Measurements from ENCODE around the gene PGLYRP3. TPM values are rescaled to one million over a fixed set of nuclear protein-coding genes. Genes with fewer than 3 reads are reported as not detected.

The PGLYRP3 gene
- total and polyA plus RNA-seq, 2 of the 8 experiments (the other 6 are each of a cell fraction or from before 2014, with no cell fraction given): not detected

- Histone ChIP-seq H3K9ac (replicated peaks in 1 of 4; ENCODE audit: extremely low read depth in 1 of 4, low read depth in 3 of 4, low read length in 3 of 4) (no peak overlapping the region), H2BK15ac (ENCODE audit: low read length) (no peak overlapping the region), H3K79me1 (ENCODE audit: low read depth, low read length) (no peaks in the 10 kb centered on the region), H3K4ac (replicated peaks; ENCODE audit: insufficient read length, low read depth, low read length) (no peak overlapping the region), H3K56ac (replicated peaks; ENCODE audit: insufficient read length, low read depth, low read length) (no peak overlapping the region), H3K18ac (ENCODE audit: extremely low read depth, low read length) (no peak overlapping the region), H4K20me1 (replicated peaks in 1 of 2; ENCODE audit: control insufficient read depth in 1 of 2, insufficient read depth in 2 of 2, low read length in 2 of 2) (no peaks in the 10 kb centered on the region), H2AK5ac (ENCODE audit: low read depth, low read length) (no peak overlapping the region), H2BK12ac (ENCODE audit: low read depth, low read length) (no peak overlapping the region), H4K5ac (ENCODE audit: insufficient read length, low read depth, low read length) (no peak overlapping the region), H3K23ac (ENCODE audit: insufficient read length) (no peak overlapping the region), H2BK5ac (ENCODE audit: low read depth, low read length) (no peak overlapping the region), H2AFZ (ENCODE audit: low read length) (no peak overlapping the region), H3K79me2 (ENCODE audit: control insufficient read depth in 1 of 2, insufficient read depth in 2 of 2, low read length in 2 of 2) (no peaks in the 10 kb centered on the region), H4K91ac (replicated peaks; ENCODE audit: insufficient read length, low read length) (no peak overlapping the region), H2BK20ac (ENCODE audit: low read length) (no peak overlapping the region), H3K14ac (ENCODE audit: insufficient read length) (no peak overlapping the region), H3K27me3 (replicated peaks in 1 of 4; ENCODE audit: control insufficient read depth in 3 of 4, extremely low read depth in 1 of 4, insufficient read depth in 3 of 4, low read length in 3 of 4) (no peaks in the 10 kb centered on the region), H3K4me1 (replicated peaks in 1 of 4; ENCODE audit: control insufficient read depth in 3 of 4, insufficient read depth in 4 of 4, low read length in 3 of 4) (no peaks in the 10 kb centered on the region), H3K27ac (ENCODE audit: low read depth, low read length) (no peak overlapping the region), H3K23me2 (ENCODE audit: low read depth, low read length) (no peaks in the 10 kb centered on the region), H3K4me2 (ENCODE audit: insufficient read depth in 1 of 2, low read depth in 2 of 2, low read length in 2 of 2) (no peak overlapping the region), H3K9me3 (ENCODE audit: insufficient read depth in 2 of 2, low read depth in 1 of 2, low read length in 1 of 2) (peaks cover 0 to 11% of the 10 kb centered on the region in 2 experiments; a peak in 2 of 4 replicates), H3K4me3 (ENCODE audit: extremely low read depth in 1 of 4, insufficient read depth in 2 of 4, low read depth in 3 of 4, low read length in 4 of 4) (no peak overlapping the region), H4K8ac (ENCODE audit: extremely low read depth, insufficient read depth, low read length) (no peak overlapping the region), H2BK120ac (replicated peaks; ENCODE audit: low read depth, low read length) (no peak overlapping the region), H3K36me3 (ENCODE audit: control insufficient read depth in 2 of 4, insufficient read depth in 4 of 4, low read length in 3 of 4) (no peaks in the 10 kb centered on the region)
- POLR2A ChIA-PET (ENCODE audit: partially characterized antibody): no interaction called here
- no peak for FAIRE-seq
- CTCF ChIA-PET (ENCODE audit: partially characterized antibody): interaction anchor here (1.2 to 1.6 kb wide), 2 partner anchors 35 to 397 kb away, joined by 3 to 4 read pairs; no protein-coding TSS in a partner anchor
- no peak for TF ChIP-seq TCF12 (IDR thresholded peaks at IDR 0.05; ENCODE audit: low read depth, low read length)
- TF ChIP-seq CHD1 (IDR thresholded peaks at IDR 0.05; ENCODE audit: low read depth, low read length): no peak
- no peak for TF ChIP-seq TBP (IDR thresholded peaks at IDR 0.05; ENCODE audit: low read depth, low read length)
- TF ChIP-seq KDM4A (IDR thresholded peaks at IDR 0.05; ENCODE audit: low read depth, low read length, severe bottlenecking): no peak
- no peak for TF ChIP-seq EP300 (IDR thresholded peaks at IDR 0.05; ENCODE audit: borderline replicate concordance in 1 of 2, low read depth in 2 of 2, low read length in 2 of 2)
- no peak for TF ChIP-seq PHF8 (conservative IDR thresholded peaks at IDR 0.05; ENCODE audit: low read depth, low read length)
- no peak for TF ChIP-seq BACH1 (IDR thresholded peaks at IDR 0.05; ENCODE audit: low read length)
- TF ChIP-seq SP4 (IDR thresholded peaks at IDR 0.05; ENCODE audit: low read length): no peak
- no peak for TF ChIP-seq CREB1 (IDR thresholded peaks at IDR 0.05)
- TF ChIP-seq CHD2 (IDR thresholded peaks at IDR 0.05; ENCODE audit: low read length): no peak
- TF ChIP-seq EZH2 (IDR thresholded peaks at IDR 0.05; ENCODE audit: low read depth, low read length, severe bottlenecking): no peak
- TF ChIP-seq NANOG (IDR thresholded peaks at IDR 0.05; ENCODE audit: insufficient read depth, low read depth, low read length, poor library complexity, severe bottlenecking): no peak
- TF ChIP-seq CTBP2 (IDR thresholded peaks at IDR 0.05; ENCODE audit: borderline replicate concordance, insufficient read depth, insufficient read length, low read length): no peak
- no peak for TF ChIP-seq TAF1 (IDR thresholded peaks at IDR 0.05; ENCODE audit: low read depth, low read length)
- 18% methylated on average over 2 of the region's 2 CpGs; no CpG with 5 or more reads in 1 of the 2 experiments for WGBS, 2 experiments (ENCODE audit: extremely low coverage in 1 of 2, insufficient coverage in 1 of 2, insufficient read length in 1 of 2, insufficient replicate concordance in 2 of 2, low coverage in 1 of 2, low lambda C conversion rate in 2 of 2, missing lambda C conversion rate in 1 of 2)
- no peak for DNase-seq (ENCODE audit: low read depth in 1 of 2, low spot score in 2 of 2)
Observed at GRCh38 chr1:153253076-153253475, 59.7 kb downstream of the PGLYRP3 start.

Measured in H1 (cell line).